ENCODE results near the gene TMEM255B.

Gene TMEM255B

DNA sequence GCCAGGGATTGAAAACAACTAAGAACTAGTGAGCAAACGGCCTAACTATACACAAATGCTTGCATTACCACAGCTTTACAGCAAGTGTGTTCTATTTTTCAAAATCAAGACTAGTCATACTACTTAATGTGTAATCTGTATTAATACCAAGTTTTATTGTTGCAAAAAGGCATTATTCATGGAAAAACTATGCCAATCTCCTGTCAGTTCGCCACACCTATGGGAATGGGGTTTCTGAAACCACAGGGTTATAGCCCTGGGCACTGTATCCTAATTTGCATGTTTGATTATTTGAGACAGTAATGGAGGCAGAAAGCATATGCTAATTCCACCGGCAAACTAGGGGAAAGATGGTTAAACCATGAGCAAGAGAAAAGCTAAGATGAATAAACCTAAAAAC is 90.5 kb downstream of the TMEM255B start:
- DNase-seq (ENCODE audit: low spot score), result no peak

- DNase-seq (ENCODE audit: low spot score), result no peak
Measured at GRCh38 chr13:113849981-113850721, 91.1 kb downstream of the TMEM255B start.

DNA sequence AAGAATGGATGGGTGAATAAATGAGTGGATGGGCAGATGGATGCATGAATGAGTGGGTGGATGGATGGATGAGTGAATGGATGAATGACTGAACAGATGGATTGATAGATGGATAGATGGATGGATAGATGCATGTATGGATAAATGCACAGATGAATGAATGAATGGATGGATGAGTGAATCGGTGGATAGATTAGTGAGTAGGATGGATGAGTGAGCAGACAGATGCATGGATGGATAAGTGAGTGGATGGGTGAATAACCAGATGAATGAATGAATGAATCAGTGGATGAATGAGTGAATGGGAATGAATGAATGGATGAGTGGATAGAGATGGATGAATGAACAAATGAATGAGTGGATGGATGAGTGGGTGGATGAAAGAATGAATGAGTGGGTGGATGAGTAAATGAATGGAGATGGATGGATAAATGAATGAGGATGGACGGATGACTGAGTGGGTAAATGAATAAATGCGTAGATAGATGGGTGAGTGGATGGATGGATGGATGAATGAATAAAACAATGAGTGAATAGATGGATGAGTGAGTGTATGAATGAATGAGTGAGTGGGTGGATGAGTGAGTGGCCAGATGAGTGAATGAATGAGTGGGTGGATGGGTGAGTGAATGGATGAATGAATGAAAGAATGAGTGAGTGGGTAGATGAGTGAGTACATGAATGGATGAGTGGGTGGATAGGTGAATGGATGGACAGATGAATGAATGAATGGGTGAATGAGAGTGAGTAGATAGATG is 91.9 kb downstream of the TMEM255B start:
- no peak for DNase-seq (ENCODE audit: low spot score)

DNA sequence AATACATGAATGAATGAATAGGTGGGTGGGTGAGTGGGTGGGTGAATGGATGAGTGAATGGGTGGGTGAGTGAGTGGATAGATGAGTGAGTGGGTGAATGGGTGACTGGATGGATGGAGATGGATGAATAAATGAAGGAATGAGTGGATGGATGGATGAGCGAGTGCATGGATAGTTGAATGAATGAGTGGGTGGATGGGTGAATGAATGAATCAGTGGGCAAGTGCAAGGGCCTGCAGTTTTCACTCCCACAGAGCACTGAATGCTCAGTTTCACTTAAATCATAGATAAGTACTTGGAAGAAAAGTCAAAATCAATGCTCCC is 92.4 kb downstream of the TMEM255B start:
- no peak for DNase-seq (ENCODE audit: low spot score)

- no peak for DNase-seq (ENCODE audit: low spot score)
Measured at GRCh38 chr13:113851826-113852535, 93.0 kb downstream of the TMEM255B start.

GRCh38 chr13:113852536-113853517 is 93.8 kb downstream of the TMEM255B start:
- no peak for DNase-seq (ENCODE audit: low spot score)

DNA sequence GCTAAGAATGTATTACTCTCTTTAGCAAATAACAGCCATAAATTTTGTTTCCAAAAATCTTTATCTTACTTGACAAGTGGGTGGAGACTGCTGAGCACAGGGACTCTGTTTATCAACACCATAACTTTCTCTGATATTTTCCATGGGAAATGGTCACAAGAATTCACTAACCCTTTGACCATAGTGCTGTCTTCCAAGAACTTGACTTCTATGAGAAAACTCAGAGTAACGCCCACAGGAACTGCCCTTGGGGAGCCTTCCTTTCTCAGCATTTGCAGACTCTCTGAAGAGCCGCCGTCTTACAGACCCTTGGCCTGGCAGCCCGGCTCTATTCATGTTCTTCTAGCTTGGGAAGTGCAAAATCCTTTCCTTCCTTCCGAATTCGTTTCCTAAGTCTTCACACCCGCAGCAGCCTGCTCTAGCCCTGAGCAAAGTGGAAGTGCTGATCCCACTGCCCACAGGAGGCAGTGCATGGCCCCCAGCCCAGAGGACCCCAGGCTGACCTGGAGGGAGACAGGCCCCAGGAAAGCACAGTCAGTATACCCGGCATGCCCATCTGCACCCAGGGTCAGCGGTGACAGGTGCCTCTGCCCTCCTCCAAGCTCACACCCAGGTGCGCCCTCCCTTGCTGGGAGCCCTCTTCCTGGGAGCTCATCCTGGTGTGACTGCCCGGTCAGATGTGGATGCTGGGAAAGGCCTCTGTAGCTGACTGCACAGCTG is 94.7 kb downstream of the TMEM255B start:
- DNase-seq (ENCODE audit: low spot score), result no peak

DNA sequence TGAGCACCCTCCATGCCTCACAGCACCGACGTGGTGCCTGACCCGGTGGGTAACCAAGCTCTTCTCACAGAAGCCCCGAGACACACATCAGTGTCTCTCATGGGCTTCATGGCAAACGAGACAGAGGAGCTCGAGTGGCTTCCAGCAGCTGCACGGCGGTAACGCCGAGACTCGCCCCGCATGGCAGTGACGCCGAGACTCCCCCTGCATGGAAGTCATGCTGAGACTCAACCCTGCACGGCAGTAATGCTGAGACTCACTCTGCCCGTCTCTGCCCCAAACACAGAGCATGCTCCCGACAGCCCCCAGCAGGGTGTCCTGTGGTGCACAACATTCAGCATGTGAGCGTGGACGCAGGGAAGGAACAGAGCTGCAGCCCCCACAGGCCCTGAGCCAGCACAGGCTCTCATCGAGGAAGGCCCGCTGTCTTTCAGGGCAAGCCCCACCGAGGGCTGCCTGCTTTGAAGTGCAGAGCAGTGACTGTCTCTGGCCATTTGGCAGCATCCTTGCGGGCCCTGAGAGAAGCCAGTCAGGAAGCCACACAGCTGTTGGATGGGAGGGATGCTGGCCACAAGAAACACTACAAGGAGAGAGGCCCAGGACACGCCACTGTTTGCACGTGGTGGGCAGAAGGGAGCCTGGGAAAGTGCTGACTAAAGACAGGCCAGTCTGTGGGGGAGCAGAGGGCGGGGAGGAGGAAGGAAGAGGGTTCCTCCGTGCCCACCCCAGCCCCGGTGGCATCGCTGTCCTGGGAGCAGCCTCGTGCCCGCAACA is 95.4 kb downstream of the TMEM255B start:
- DNase-seq (ENCODE audit: low spot score), result no peak

- no peak for DNase-seq (ENCODE audit: low spot score)
Measured at GRCh38 chr13:113855012-113855921, 96.2 kb downstream of the TMEM255B start.

GRCh38 chr13:113855931-113856715 is 97.1 kb downstream of the TMEM255B start:
- no peak for DNase-seq (ENCODE audit: low spot score)

GRCh38 chr13:113856716-113857065 is 97.7 kb downstream of the TMEM255B start:
- no peak for DNase-seq (ENCODE audit: low spot score)

DNA sequence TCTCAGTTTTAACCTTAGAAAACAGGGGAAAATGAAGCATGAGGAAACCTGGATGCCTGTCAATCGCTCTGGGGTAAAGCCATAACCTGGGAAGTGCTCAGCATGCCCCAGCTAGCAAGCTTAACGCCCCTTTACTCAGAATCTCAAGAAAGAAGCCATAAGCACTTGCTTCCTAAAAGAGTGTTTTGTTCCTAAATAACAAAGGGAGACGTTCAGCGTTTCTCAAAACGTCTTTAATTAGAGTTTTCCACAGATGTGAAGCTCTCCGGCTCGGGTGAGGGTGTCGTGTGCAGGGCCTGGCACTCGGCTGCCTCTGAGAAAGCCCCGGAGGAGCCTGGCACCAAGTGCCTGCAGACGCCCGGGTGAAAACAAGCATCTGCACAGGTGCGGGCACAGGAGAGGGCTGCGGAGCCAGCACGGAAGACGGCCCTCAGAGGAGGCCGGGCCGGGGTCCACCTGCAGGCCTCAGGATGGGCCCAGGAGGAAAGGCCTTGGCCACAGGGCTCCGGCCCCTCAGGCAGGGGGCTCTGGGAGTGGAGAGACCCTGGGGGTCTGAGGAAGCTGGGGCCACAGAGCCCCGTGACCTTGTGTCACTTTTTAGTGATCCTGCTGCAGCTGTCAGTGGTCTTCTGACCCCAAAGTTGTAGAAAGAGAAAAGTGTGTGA is 98.6 kb downstream of the TMEM255B start:
- DNase-seq (ENCODE audit: low spot score), result no peak

DNA sequence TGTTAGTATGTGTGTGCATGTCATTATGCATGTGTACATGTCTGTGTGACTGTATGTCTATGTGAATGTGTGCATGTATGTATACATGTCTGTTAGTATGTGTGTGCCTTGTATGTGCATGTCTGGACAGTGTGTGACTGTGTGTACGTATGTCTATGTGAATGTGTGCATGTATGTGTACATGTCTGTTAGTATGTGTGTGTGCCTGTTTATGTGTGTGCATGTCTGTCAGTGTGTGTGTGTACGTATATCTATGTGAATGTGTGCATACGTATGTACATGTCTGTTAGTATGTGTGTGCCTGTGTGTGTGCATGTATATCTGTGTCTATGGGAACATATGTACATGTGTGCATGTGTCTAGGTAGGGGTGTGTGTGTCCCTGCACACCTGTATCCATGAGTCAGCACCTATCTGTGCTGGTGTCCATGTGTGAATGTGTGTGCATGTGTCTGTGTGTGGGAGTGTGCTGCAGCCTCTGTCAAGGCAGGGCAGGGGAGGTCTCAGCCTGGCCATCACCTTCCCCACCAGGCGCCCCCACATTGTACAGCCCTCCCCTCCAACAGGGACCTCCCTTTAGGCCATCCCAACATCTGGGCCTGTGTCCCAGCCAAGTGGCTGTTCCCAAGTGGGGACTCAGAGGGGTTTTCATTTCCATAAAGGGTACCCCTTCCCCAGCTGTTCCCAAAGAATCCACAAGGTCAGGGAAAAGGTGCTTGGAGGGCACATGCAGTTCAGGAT is 100.5 kb downstream of the TMEM255B start:
- DNase-seq (ENCODE audit: low spot score), result no peak

- DNase-seq (ENCODE audit: low spot score), result no peak
Measured at GRCh38 chr13:113860051-113860664, 101.1 kb downstream of the TMEM255B start.

DNA sequence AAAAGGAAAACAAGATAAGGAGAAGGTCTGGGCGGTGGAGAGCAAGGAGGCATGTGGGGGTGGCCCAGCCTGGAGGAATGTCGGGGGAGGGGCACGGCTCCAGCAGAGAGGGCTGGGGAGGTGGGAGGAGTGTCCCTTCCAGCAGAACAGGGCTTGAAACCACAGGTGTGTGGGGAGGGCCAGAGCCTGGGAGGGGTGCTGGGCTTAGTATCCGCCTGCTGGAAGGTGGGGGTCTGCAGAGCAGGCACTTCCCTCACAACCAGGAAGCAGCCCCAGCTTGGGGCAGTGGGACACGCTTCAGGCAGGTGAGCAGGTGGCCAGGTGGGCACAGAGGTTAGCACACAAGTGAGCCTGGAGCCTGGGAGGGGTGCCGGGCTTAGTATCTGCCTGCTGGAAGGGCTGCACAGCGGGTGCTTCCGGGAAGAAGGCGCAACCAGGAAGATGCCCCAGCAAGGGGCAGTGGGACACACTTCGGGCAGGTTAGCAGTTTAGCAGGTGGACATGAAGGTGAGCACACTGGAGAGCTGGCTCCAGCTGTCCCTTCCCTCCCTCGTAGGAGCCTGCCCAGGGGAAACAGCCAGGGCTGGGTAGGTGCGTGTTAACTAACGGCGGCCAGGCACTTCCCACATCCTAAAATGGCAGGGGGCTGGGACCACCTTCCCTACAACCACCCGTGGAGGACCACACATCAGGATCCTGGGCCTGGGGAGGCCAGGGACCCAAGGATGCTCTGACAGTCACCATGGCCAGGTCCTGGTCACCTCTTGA is 101.8 kb downstream of the TMEM255B start:
- no peak for DNase-seq (ENCODE audit: low spot score)

- no peak for DNase-seq (ENCODE audit: low spot score)
Measured at GRCh38 chr13:113861433-113862030, 102.5 kb downstream of the TMEM255B start.

Measured in HuH-7 (cell line).